Inferior parietal cortex (tissue), 1 donor: ENCODE results near the gene PLCB1.
"Not testable (repeated sequence)": the region's sequence is repeated elsewhere in the genome, so short reads cannot be mapped to it uniquely, and the experiment has no call there.

Source experiments
- DNase-seq: peaks from one replicate; pipeline ENCODE4 v3.0.0-alpha.2; 2016; ENCODE audit errors: extremely low spot score

The PLCB1 gene

DNA sequence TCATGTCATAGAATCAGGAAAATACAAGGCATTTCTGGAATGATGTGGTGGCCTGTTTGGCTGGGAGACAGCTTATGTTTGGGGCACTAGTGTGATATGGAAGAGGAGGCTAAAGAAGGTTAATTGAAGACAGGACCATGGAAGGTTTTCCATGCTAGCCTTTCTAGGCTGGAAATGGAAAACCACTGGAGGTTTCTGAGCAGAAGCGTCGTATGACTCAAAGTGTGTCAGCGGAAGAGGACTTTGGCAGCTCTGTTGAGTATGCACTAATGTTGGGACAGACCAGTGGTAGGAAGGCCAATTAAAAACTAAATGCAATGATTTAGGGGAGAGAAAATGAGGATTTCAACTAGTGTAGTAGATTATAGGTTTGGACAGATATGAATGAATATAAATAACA is 413.1 kb downstream of the PLCB1 start:
- no peak for DNase-seq

DNA sequence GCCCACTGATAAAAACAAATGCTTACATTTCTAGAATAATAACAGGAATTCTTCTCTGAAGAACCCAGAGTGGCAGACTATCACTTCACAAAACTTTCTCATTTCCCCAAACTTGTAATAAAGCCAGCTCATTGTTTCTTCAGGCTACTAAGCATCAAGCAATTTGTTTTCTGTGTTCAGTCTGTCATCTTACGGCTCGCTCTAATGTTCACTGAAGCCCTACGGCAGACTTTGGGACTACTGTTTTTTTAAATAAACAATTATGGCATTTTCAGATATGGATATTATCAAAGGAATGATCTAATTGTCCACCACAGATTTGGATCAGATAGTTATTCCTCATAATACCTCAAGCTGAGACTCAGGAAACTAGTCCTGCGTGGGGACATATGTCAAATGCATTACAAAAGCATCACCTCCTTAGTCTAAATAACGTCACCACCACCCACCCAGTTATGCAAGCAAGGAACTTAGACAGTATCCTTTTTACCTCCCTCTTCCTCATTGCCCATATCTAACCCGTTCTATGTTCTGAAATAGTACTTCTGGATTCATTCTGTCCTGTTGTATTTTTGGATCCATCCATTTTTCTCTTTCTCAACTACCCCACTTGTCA is 415.1 kb downstream of the PLCB1 start:
- DNase-seq, result no peak

DNA sequence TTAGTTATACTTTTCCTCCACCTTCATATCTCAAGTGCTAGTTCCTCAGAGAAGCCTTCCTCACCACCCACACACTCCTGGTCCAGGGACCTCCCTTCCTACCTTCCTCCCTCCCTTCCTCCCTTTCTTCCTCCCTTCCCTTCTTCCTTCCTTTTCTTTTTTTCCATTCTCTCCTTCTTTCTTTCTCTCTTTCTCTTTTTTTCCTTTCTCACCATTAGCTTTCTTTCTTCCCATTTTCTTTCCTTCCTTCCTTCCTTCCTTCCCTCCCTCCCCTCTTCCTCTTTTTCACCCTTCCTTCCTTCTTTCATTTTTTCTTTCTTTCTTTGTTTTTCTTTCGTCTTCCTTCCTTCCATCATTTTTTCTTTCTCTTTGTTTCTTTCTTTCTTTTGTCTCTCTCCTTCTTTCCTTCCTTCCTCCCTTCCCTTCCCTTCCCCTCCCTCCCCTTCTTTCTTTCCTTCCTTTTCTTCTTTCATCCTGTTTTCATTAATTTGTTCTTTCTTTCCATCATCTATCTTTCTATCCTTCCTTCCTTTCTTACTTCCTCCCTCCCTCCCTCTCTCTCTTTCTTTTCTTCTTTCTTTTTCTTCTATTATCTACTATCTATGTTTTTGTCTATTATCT is 416.0 kb downstream of the PLCB1 start:
- no peak for DNase-seq

DNA sequence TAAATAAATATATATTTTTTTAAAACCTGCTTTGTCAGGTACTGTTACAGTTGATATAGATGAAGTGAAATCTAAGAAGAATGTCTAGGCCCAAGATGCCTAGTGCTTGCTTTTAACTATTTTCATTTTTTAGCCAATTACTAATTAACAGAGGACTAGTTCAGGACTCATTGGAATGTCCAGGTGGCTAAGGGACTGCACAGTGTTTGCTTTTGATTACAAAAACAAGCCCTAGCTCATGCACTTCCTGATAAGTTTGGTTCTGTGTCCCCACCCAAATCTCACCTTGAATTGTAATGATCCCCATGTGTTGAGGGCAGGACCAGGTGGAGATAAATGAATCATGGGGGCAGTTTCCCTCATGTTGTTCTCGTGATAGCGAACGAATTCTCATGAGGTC is 417.1 kb downstream of the PLCB1 start:
- DNase-seq, result no peak

DNA sequence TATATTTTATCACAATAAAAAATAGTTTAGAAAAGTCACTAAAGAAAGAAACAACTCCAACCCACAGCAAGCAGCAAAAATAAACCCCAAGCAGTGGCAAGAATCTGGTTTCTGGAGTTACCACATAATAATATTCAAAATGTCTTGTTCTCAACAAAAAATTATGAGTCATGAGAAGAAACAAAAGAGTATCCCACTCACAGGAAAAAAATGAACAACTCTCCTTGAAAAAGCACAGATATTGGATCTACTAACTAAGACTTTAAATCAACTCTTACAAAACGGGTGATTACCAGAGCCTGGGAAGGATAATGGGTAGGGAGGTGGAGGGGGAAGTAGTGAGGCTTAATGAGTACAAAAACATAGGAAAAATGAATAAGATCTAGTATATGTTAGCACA is 425.6 kb downstream of the PLCB1 start:
- no peak for DNase-seq

DNA sequence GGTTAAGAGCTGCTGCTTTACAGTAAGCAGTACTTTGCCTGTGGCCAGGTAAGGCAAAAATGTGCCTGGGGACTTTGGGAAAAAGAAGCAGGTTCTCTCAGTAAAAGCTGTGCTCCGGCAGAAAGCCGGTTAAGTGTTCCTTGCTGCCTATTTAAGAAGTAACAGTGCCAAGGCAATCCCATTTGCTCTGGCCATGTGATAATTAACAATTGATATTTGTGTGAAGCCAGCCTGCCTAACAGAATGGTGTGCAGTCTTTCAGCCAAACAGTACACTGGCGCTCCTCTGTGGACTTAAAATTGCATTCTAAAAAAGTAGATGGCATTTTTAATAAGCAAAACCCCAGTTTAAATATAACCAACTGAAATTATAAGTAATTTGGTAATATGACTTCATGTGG is 430.3 kb downstream of the PLCB1 start:
- DNase-seq, result no peak

DNA sequence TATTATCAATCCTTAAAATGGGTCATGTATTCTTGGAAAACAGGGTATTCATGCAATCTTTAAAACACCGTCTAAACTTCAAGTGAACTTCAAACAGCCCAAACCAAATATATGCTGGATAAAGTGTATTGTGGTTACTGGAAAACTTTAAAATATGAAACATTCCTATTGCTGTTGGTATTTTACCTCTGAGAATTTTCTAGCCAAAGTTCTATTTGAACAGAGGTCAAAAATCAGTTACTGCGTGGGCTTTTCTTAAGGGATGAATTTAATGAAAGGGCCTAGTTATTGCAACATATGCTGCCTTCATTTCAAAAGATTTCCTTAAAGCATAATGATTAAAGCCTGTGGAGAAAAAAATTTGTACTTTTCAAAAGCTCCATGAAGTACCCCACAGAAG is 436.0 kb downstream of the PLCB1 start:
- DNase-seq, result no peak

DNA sequence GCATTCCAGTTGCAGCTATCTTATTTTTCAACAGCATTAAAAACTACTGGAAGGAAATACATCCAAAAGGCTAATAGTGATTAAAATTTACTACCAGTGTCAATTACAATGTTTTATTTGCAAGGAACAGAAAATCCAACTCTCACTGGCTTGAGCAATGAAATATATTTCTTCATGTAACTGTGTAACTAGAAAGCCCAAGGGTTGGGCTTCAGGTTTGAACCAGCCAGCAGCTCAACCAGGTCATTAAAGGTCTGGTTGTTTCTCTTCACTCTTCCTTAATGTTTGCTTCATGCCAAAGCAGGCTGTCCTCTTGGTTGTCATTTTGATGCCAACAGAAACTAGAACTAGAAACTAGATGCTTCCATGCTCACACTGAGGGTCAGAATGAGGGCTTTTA is 437.7 kb downstream of the PLCB1 start:
- no peak for DNase-seq

DNA sequence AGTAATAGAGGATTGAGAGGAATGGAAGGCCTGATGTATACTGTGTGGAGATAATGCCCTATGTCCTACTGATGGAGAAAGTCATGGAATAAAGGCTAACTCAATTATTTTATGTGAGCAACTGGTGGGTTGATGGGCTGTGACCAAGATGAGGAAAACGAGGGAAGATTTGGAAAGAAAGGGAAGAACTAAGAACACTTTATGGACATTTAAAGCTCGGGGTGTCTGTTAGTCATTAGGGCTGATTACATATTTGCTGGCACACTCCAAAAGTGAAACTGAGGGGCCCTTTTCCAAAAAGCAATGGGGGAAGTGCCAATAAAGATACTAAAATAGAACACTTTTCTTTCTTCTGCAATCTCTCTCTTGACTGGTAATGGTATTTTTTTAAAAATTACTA is 439.5 kb downstream of the PLCB1 start:
- DNase-seq, result no peak

DNA sequence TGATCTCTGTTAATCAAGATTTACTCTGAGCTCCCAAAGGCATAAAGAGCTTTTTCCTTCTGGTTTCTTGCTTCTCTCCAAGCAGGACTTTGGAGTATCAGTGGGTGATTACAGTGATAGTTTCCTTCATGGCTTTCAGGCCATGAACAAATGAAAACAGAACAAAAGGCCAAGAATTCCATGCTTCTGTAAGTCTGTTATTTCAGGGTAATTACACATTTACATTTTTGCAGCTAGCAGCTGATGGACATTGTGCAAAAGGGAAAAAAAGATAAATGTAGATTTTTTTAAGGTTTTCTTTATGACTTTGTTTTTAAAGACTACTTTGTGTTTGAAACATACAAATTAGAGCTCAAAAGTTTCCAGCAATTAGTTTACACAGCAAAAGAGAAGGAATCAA is 441.6 kb downstream of the PLCB1 start:
- no peak for DNase-seq

DNA sequence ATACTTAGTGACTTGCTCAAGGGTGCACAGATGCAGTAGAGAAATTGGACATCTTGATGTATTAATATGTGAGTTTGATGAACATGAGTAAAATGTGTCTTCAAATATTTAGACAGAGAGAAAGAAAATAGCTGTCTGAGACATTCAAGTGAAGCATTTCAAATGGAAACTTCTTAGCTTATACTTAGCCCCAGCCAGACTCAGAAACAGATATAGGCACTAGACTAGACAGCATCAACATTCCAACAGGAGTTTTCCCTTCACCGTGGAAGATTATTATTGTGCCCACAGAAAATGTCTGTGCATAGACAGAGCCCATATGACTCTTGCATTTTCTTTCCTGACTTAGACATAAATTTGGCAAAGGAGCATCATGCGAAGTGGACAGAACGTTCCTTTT is 443.0 kb downstream of the PLCB1 start:
- no peak for DNase-seq

DNA sequence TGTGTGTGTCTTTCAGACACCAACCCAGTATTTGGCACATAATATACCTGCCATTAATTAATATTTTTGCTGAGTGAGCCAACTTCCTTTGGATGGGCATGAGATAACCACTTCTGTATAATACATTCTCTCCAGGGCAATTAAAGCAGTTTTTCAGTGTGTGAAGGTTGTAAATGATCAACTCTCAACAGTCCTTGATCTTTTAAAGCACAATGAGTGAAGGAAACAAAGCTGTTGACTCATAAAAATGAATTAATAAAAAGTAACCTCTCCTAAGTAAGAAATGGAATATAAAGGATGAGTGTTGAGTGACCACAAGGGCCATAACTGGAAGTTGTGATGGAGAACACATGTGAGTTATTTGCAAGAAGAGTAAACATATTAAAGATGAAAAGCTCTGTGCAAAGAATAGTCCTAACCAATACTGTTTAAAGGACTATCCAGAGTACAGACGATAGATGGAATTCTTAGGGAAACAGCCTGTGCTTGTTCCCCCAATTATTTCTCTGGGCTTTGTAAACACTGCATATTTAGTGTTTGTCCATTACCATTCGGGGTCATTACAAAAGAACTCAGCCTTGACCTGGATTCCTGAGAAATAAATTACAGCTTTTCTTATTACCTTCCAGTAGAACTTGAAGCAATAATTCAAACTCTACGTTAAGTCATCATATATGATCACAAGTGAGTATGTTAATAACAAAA is 446.2 kb downstream of the PLCB1 start:
- DNase-seq, result no peak

DNA sequence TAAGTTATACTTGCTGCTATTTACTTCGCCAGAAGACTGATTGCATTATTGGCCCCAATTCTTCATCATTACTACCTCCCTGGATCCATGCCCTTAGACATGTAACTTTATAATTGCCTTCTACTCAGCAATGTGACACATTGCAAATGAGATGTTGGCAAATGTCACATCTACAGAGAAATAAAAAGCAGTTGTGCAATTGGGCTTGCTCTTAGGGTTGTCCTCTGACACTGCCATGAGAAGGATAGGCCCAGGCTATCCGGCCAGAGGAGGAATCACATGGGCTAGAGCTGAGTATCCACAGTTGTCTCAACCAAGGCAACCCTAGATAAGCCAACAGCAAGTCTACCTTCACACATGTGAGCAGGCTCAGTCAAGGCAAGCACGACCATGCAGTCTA is 447.0 kb downstream of the PLCB1 start:
- no peak for DNase-seq

DNA sequence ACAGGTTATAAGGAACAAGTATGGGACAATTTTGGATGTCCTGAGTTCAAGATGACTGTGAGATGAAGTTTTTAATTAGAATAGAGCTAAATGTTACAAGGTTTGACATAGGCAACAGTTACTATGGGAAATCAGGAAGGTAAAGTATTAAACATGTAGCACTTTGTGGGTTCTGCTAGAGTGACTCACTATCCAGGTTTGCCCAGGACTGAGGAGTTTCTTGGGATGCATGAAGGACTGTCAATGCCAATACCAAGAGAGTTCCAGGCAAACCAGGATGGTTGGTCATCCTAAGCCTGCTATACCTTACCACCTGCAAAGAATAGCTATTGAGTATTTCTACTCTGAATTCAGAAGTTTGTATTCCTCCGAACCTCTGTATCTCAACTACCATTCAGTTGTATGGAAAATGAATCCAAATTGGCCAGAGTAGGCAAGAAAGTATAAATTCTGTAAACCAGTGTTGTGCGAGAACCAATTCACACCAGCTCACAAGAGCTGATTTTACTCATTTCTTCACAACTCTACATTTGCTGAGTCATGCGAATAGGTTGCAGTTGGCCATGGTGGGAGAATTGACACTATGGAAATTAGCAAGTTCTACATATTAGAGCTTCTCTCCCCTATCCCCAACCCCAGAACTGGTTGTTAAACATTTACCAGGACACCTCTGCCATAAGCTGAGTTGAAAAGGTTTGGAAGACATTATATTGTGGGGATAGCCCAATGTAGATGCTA is 449.5 kb downstream of the PLCB1 start:
- DNase-seq, result no peak

DNA sequence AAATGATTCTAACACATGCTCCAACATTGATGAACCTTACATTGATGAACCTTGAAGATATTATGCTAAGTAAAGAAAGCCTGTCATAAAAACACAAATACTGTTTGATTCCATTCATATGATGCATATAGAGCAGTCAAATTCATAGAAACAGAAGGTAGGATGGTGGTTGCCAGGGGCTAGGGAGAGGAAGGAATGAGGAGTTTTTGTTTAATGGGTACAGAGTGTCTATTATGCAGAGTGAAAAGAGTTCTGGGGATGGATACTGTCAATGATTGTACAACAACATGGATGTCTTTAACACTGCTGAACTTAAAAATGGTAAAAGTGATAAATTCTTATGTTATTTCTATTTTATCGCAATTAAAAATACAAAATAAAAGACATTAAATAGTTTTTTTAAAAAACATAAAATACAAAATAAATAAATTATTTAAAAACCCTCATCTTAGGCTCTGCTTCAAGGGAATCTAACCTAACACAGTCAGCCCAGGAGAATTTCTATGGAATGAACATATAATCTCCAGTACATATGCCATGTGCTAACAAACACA is 451.0 kb downstream of the PLCB1 start:
- no peak for DNase-seq

DNA sequence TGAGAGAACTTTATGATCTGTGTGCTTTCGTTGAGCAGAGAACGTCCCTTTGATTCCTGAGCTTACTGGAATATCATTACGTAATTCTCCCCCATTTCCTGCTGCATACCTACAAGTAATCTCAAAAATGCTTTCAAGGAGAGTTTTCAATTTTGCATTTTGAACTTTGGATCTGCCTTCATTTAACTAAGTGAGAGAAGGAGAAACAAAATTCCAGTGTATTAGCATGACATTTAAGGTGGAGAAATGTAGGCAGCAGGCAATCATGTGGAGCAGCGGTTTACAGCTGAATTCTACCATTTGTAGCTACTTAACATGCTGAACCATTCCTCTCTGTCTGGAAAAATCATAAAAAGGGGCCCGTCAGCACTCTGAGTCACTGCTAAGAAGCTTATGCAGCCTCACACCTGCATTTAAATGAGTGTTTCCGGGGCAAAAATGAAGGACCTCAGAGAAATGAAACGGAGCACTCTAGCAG is 451.5 kb downstream of the PLCB1 start:
- peak; percentile 17 for DNase-seq

DNA sequence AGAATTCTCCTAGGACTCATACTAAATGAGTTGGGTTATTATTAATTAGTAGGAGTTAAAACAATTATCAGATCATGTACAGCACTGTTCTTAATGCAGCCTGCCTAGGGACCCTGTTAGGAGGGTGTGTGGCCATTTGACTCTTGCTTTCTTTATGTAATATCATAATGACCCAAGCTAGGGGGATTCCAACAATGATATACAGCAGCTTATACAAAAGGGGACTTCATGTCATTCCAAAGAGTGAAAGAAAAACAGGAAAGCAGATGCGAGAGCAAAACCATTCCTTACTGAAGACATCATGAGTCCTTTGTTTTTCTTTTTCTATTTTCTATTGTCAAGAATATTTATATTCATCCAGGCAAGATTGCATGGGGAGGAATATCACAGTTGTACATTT is 455.2 kb downstream of the PLCB1 start:
- no peak for DNase-seq

DNA sequence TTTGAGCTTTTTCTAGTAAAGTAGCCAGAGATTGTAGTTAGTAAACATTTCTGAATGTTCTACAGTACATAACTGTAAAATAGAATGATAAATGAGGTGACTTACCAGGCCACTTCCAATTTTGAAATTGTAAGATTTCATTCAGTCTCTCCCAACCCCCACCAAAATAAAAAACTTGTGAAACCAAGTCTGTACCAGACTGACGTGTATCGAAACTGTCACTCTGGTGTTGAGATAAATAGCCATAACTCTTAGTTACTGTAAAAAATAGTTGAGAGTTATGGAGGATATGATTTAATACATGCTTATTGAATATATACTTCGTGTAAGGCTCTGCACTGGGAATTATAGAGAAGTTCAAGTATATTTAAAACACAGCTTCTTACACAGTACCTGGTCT is 455.7 kb downstream of the PLCB1 start:
- DNase-seq, result no peak

DNA sequence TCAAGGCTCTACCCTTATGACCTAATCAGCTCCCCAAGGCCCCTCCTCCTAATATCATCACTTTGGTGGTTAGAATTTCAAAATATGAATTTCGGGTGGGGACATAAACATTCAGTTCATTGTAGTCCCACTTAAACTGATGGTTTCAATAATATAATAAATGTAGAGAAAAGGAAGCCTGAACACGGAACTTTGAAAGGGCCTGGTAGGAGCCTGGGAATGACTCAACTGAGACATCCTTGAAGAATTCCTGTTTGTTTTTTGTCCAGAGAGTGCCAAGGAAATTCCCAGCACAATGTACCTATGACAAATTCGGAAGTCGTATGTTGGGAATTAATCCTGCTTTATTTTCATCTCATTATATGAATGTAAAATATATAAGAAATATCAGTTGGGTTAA is 457.9 kb downstream of the PLCB1 start:
- DNase-seq, result no peak

DNA sequence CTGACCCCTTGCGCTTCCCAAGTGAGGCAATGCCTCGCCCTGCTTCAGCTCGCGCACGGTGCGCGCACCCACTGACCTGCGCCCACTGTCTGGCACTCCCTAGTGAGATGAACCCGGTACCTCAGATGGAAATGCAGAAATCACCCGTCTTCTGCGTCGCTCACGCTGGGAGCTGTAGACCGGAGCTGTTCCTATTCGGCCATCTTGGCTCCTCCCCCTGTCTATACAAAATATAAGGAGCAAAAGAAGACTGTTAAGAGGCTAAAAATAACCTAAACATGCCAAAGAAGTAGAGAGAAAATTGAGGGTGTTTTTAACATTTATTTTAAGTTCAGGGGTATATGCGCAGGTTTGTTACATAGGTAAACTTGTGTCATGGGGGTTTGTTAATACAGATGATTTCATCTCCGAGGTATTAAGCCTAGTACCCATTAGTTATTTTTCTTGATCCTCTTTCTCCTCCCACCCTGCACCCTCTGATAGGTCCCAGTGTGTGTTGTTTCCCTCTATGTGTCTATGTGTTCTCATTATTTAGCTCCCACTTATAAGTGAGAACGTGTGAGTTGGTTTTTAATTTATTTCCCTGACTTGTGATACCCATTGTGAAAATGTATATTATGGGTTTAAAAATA is 469.0 kb downstream of the PLCB1 start:
- not testable (repeated sequence) for DNase-seq

DNA sequence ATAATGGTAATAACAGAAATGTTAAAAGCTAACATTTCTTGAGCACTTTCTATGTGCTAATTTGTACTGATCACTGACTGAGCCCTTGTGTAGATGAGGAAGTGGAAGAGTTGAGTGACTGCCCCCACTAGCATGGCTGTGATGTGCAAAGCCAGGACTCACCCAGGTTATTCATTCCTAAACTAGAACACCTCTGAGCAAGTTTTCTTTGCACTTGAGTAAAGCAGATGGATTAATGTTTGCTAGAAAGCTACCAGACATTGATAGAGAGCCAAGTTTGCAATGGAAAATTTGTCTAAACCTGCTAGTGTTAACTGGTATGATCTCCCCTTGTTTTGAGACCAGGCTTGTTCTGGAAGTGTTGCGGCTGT is 469.5 kb downstream of the PLCB1 start:
- DNase-seq, result no peak
